Esophagus squamous epithelium (tissue), 4 donors: ENCODE measurements around the gene DSC2.

Source experiments
- CTCF ChIP-seq, 6 experiments: fragments of 450-650 bp in 4 of 6; fragments of 200-600 bp in 2 of 6; sonication (generic) in 2 of 6; IDR thresholded peaks; one replicate each; pipeline ENCODE4 v1.5.1; 2016 to 2019; ENCODE audit warnings: antibody characterized with exemption in 6 of 6, mild to moderate bottlenecking in 4 of 6, moderate library complexity in 4 of 6
- POLR2A ChIP-seq, 4 donors: fragments of 450-650 bp; IDR thresholded peaks; one replicate each; pipeline ENCODE4 v1.6.1; 2017; ENCODE audit warnings: antibody characterized with exemption in 4 of 4, mild to moderate bottlenecking in 4 of 4, moderate library complexity in 3 of 4

- TF ChIP-seq CTCF (IDR thresholded peaks at IDR 0.05) = no peak
- TF ChIP-seq POLR2A (IDR thresholded peaks at IDR 0.05) = no peak
Observed at GRCh38 chr18:31015715-31016434, 86.3 kb downstream of the DSC2 start.
